Amniotic stem cell (primary cell): ENCODE data around the gene SUCO.
"Not testable (repeated sequence)": the region's sequence is repeated elsewhere in the genome, so short reads cannot be mapped to it uniquely, and the experiment has no call there.

Experiments used
- DNase-seq: peaks from one replicate; lab custom pipeline; 2025; lab: John Stamatoyannopoulos, UW

SUCO gene, protein sequence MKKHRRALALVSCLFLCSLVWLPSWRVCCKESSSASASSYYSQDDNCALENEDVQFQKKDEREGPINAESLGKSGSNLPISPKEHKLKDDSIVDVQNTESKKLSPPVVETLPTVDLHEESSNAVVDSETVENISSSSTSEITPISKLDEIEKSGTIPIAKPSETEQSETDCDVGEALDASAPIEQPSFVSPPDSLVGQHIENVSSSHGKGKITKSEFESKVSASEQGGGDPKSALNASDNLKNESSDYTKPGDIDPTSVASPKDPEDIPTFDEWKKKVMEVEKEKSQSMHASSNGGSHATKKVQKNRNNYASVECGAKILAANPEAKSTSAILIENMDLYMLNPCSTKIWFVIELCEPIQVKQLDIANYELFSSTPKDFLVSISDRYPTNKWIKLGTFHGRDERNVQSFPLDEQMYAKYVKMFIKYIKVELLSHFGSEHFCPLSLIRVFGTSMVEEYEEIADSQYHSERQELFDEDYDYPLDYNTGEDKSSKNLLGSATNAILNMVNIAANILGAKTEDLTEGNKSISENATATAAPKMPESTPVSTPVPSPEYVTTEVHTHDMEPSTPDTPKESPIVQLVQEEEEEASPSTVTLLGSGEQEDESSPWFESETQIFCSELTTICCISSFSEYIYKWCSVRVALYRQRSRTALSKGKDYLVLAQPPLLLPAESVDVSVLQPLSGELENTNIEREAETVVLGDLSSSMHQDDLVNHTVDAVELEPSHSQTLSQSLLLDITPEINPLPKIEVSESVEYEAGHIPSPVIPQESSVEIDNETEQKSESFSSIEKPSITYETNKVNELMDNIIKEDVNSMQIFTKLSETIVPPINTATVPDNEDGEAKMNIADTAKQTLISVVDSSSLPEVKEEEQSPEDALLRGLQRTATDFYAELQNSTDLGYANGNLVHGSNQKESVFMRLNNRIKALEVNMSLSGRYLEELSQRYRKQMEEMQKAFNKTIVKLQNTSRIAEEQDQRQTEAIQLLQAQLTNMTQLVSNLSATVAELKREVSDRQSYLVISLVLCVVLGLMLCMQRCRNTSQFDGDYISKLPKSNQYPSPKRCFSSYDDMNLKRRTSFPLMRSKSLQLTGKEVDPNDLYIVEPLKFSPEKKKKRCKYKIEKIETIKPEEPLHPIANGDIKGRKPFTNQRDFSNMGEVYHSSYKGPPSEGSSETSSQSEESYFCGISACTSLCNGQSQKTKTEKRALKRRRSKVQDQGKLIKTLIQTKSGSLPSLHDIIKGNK (N-terminal part only)

DNA sequence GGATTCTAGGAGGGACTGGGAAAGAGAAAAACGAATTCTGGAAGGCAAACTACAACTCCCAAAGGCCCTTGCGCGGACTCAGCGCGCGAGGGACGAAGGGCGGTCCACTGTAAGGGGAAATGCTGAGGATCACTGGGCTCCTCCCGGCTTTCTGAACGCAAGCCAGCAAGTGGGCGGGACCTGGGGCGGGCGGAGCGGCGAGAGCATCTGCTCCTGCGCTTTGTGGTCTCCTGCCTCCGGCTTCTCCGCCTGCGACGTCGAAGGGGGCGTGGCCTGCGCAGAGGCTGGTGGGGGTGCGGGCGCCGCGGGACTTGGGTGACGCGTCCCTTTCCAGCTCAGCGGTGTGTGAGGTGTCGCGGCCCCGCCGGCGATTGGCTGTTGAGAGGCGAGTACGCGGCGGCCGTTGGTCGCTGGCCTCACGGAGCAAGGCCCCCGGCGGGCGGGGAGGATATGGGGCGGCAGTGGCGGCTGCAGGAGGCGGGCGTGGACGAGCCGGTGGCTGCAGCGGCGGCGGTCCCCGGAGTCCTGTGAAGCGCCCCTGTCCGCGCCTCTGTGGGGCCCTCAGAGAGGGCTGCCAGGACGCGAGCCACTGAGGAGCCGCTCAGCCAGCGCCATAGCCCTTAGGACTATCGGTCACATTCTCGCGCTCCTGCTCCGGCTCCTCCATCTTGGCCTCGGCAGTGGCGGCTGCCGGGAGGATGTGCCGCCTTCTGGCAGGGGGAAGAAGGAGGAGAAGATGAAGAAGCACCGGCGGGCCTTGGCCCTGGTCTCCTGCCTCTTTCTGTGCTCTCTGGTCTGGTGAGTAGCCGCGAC lies at the start of gene SUCO:
TSS of gene SUCO (plus strand) at position 451 of the 813 bp plus-strand sequence. CDS start at position 737, 286 bp downstream.
- DNase-seq: peak; percentile 100

DNA sequence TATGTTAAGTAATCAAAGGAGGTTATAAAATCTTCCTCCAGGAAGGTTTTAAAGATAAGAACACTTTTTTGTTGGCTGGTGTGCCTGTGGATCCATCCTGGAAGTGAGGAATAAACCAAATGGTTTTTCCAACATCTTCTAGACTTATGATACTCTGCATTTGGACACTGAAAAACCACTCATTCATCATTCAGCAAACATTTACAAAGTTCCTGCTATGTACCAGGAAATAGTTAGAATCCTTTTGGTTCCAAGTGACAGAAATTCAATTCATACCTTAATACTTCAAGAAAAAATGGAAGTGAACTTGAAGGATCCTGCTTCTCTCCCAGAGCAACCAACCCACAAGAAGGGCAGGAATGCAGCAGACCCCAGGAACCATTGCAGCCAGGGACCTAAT lies 49.5 kb upstream of the SUCO start:
- DNase-seq: no peak

- DNase-seq: no peak
Observed at GRCh38 chr1:172484252-172484651, 48.7 kb upstream of the SUCO start.

- DNase-seq: no peak
Observed at GRCh38 chr1:172485626-172486025, 47.3 kb upstream of the SUCO start.

GRCh38 chr1:172486805-172487454 lies 46.0 kb upstream of the SUCO start:
- no peak for DNase-seq

DNA sequence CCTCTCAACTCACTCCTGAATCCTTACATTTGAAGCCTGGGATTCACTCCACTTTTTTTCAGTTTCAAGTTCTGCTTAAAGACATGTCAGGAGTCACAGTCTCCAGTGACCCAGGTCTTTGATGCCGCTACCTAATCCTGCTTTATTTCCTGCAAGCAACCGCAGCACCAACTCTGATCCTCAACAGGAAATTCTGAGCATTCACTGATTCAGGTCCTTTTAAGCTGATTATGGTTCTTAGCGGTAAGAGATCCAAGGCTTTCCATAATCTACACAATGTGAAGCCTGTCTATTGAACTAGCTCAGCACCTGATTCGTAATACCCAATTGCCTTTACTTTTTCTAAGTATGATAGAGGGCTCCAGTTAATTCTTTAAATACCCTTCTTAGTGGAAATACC lies 45.4 kb upstream of the SUCO start:
- no peak for DNase-seq

- no peak for DNase-seq
Observed at GRCh38 chr1:172488393-172488792, 44.6 kb upstream of the SUCO start.

- DNase-seq: no peak
Observed at GRCh38 chr1:172489847-172490246, 43.1 kb upstream of the SUCO start.

DNA sequence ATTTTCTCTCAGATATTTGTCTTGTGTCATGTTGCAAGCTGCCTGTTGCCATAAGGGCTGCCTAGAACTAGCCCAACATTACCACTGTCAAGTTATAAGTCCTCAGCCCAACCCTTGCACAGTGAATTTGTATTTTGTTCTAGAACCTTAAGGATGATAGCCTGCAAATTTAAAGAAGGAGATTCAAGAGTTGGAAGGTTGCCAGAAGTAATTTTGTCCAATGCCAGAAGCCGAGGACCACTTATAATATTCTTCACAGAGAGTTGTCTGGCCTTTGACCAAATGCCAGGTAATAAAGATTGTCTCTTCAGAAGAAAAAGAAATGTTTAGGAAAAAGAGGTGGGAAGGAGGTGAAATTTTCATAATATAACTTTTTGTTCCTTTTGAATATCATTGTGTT lies 40.5 kb upstream of the SUCO start:
- no peak for DNase-seq

DNA sequence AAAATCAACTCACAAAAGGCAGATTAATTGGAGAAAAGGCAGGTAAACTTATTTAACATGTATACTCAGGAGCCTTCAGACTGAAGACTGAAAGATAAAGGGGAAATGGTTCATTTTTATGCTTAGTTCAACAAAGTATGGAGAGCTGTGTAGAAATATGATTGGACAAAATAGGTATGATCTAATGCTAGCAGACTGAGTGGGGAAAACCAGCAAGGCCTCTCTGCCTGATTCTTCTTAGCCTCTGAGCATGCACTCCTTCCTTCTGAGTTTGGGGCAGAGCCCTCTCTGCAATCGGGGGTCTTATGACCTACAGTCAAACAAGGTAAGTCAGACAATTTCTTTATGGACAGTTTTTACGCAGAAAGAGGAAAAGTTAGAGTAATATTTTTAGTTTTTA lies 38.8 kb upstream of the SUCO start:
- DNase-seq: no peak

- DNase-seq: not testable (repeated sequence)
Observed at GRCh38 chr1:172496127-172496526, 36.8 kb upstream of the SUCO start.

DNA sequence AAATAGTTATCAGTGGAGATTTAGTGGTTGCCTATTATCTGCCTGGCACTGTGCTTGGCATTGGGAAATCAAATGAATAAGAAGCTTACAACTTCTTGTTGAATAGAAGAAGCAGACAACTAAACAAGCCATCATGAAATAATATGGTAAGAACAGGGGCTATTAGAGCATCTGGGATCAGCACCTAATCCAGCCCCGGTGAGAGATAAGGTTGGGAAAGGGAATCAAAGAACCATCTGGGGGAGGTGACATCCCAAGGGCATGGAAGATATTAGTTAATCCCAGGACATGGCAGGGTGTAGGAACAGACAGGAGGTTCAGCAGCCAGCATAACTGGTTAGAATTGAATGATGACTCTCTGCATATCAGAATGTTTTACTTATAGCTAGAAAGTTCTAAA lies 36.3 kb upstream of the SUCO start:
- DNase-seq: no peak

DNA sequence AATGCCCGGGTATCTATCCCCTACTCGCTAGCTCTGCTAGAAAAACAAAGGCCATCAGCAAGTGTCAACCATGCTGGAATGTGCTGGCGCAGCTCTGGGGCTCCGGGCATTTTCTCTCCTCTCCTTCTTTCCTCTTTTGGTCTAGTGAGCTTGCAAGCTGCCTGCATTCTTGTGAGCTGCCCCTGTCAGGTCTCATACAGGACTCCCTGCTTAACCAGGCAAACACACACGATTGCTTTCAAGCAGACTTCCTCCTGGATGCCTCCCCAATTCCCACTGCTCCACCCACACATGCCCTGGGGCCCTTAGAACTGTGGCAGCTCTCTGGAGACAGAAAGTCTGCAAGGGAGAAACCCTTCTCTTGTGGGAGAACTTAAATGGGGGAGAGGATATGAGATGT lies 35.7 kb upstream of the SUCO start:
- peak; percentile 68 for DNase-seq

GRCh38 chr1:172498857-172499256 lies 34.1 kb upstream of the SUCO start:
- DNase-seq: no peak

GRCh38 chr1:172499636-172500141 lies 33.3 kb upstream of the SUCO start:
- no peak for DNase-seq

- no peak for DNase-seq
Observed at GRCh38 chr1:172500207-172500606, 32.7 kb upstream of the SUCO start.

- DNase-seq: no peak
Observed at GRCh38 chr1:172507741-172508140, 25.2 kb upstream of the SUCO start.

DNA sequence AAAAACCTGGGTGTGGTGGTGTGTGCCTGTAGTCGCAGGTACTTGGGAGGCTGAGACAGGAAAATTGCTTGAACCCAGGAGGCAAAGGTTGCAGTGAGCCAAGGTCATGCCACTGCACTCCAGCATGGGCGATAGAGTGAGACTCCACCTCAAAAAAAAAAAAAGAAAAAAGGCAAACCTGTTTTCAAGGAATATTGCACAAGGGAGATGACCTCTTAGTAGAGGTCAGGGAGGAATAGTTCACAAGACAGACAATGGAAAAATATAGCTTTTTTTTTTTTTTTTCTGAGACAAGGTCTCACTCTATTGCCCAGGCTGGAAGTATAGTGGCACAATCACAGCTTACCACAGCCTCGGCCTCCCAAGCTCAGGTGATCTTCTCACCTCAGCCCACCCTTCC lies 22.5 kb upstream of the SUCO start:
- no peak for DNase-seq

DNA sequence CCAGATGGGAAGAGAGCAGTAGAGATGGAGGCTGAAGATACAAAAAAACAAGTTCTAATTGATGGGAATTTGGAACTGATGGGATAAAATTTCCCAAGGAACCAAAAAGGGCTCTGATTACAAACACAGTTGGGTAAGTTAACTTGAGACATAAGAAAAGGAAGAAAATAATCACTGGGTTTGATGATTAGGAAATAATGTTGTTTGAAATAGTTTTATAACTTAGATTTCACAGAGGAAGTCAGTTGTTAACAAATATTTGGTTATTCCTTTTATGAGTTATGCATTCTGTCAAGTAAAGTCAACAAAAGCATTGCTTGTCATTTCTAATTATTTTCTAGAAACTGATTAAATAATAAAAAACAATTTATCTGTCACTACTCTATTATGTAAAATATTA lies 20.4 kb upstream of the SUCO start:
- no peak for DNase-seq

DNA sequence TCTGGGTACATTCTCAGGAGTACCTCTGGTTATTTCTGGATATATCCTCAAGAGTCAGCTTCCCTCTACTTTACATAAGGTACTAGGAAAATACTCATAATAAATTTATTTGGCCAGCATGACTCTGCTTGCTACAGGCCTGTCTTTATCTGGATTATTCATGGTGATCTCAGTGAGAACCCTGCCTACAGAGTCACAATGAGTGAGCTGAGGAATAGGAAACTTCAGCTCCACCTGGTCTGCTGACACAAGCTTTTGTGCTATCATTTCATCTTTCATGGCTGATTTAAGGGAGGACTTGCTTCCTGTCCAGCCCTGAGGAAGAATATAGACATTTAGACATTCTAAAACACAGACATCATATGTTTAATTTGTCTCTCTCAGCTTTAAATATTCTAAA lies 19.5 kb upstream of the SUCO start:
- no peak for DNase-seq

DNA sequence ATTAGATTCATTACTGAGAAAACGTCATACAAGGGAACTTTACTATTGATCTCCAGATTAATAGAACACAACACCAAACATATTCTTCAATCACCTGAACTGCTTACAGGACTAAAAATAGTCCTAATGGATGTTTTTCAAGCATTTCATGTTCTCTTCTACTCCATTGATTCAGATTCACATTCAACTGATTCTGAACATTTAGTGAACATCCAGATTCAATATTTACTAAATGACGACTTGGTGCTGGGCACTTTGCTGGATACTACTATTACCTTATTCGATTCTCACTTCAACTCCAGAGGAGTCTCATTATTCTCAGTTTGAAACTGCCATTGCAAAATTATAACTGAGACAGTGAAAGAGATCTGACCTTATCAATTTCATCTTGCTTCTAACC lies 18.8 kb upstream of the SUCO start:
- DNase-seq: no peak
